GM21529 (cell line): ENCODE measurements around the gene LRMDA.

ENCODE experiments used
- ATAC-seq: cut with Tn5 transposase; IDR thresholded peaks from one replicate; pipeline ENCODE4 v1.9.1; 2021; ENCODE audit not compliant: unreplicated experiment

LRMDA gene

GRCh38 chr10:75935240-75935639, 503.8 kb downstream of the LRMDA start:
- ATAC-seq: no peak

GRCh38 chr10:75935650-75936400, 504.4 kb downstream of the LRMDA start:
- ATAC-seq: no peak

GRCh38 chr10:75936841-75937240, 505.4 kb downstream of the LRMDA start:
- ATAC-seq: no peak

GRCh38 chr10:75937823-75938222, 506.4 kb downstream of the LRMDA start:
- no peak for ATAC-seq

GRCh38 chr10:75938380-75939122, 507.1 kb downstream of the LRMDA start:
- no peak for ATAC-seq

GRCh38 chr10:75939541-75939940, 508.1 kb downstream of the LRMDA start:
- ATAC-seq: no peak

- ATAC-seq: no peak
Observed at GRCh38 chr10:75940742-75941141, 509.3 kb downstream of the LRMDA start.

- ATAC-seq: no peak
Observed at GRCh38 chr10:75941223-75941801, 509.9 kb downstream of the LRMDA start.

GRCh38 chr10:75944061-75944460, 512.6 kb downstream of the LRMDA start:
- ATAC-seq: no peak

GRCh38 chr10:75948583-75948982, 517.2 kb downstream of the LRMDA start:
- ATAC-seq: no peak

- ATAC-seq: no peak
Observed at GRCh38 chr10:75950307-75950706, 518.9 kb downstream of the LRMDA start.

GRCh38 chr10:75950997-75951589, 519.7 kb downstream of the LRMDA start:
- ATAC-seq: no peak

GRCh38 chr10:75951627-75952026, 520.2 kb downstream of the LRMDA start:
- no peak for ATAC-seq

- no peak for ATAC-seq
Observed at GRCh38 chr10:75952093-75952492, 520.7 kb downstream of the LRMDA start.

GRCh38 chr10:75954486-75954885, 523.1 kb downstream of the LRMDA start:
- ATAC-seq: no peak

- no peak for ATAC-seq
Observed at GRCh38 chr10:75955973-75956502, 524.6 kb downstream of the LRMDA start.

GRCh38 chr10:75956624-75957023, 525.2 kb downstream of the LRMDA start:
- ATAC-seq: no peak

- no peak for ATAC-seq
Observed at GRCh38 chr10:75957314-75958120, 526.1 kb downstream of the LRMDA start.

- no peak for ATAC-seq
Observed at GRCh38 chr10:75959209-75959608, 527.8 kb downstream of the LRMDA start.

- ATAC-seq: no peak
Observed at GRCh38 chr10:75959912-75960311, 528.5 kb downstream of the LRMDA start.
